ENCODE measurements around the gene GALNT8.

GALNT8 gene

GRCh38 chr12:4796694-4797482 lies 76.7 kb downstream of the GALNT8 start:
- no peak for DNase-seq (ENCODE audit: low spot score)

DNA sequence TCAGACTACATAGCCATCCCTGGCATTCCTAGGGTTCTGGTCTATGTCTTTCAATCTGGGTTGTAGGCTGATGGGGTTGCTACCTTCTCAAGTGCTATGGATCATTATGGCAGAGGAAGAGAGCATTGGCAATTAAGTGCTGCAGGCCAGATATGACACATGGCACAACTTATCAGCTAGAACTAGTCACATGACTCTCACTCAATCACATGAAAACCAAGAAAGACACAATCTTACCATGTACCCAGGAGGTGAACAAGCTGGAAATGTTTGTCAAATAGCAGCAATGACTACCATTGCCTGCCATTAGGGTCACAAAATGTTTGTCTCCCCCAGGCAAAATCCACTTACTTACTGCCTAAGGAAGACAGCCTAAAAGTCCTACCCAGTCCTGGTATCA lies 80.4 kb downstream of the GALNT8 start:
- no peak for DNase-seq (ENCODE audit: low spot score)

DNA sequence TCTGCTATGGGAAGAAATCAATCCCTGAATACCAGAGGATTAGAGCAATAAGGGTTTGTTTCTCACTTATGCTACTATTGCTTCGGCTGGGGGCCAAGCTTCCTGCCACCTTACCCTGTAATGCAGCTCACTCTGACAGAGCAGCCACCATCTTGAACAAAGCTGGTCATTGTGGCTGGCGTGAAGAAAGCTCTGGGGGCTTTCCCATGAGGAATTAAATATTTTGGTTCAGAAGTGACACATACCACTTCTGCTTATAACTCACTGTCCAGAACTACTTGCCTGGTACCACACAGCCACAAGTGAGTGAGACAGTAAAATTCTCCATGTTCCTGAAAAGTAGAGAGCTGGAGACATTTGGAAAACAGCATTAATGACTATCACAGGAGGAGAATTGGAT lies 82.6 kb downstream of the GALNT8 start:
- no peak for DNase-seq (ENCODE audit: low spot score)

GRCh38 chr12:4806439-4807115 lies 86.4 kb downstream of the GALNT8 start:
- no peak for DNase-seq (ENCODE audit: low spot score)

DNA sequence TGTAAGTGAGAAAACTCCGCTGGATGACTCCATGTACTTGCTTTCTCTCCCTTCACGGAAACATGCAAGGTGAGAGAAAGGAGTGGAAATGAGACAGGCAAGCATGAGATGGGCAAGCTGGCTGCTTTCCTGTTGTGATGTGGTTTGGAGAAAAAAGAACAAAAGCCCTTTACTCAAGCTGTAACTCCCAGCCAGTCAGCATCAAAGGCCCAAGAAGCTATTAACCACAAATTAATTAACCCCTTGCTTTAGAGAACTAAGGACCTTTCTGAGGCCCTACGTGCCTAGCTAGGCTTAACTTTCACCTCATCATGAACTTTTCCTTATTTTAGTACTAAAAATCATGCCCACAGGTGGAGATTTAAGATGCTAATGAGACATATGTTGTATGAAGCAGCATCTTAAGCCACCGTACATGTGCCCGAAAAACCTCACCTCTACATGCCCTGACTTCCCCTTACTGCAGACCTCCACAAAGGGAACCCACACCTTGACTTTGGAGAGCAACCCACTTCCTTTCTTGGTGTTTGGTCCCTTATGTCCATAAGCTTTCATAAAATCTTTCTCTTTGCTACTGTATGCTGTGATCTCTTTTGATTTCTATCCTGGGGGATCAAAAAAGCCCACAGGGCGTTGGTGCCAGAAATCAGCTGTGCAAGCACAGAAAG lies 87.0 kb downstream of the GALNT8 start:
- DNase-seq (ENCODE audit: low spot score): peak; percentile 35

GRCh38 chr12:4807813-4808212 lies 87.6 kb downstream of the GALNT8 start:
- peak; percentile 46 for DNase-seq (ENCODE audit: low spot score)

DNA sequence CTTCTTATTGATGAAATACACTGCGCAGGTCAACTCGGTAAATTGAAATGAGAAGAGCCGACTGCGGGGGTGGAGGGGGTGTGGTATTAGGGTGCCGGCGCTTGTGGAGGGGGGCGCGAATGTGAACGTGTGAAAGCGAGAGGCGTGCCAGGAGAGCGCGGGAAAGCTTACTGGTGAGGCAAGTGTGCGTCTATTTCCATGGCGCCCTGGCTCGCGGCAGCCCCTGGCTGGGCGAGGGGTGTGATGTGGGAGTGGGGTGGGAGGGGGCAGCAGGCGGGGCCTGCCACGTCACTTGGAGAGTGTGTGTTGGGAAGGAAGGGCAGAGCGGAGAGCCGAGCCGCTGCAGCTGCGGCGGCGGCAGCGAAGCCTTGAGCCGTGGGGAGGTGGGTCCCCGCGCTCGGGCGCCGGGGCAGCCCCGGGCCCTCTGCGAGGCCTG lies 88.8 kb downstream of the GALNT8 start:
- peak; percentile 36 for DNase-seq (ENCODE audit: low spot score)

DNA sequence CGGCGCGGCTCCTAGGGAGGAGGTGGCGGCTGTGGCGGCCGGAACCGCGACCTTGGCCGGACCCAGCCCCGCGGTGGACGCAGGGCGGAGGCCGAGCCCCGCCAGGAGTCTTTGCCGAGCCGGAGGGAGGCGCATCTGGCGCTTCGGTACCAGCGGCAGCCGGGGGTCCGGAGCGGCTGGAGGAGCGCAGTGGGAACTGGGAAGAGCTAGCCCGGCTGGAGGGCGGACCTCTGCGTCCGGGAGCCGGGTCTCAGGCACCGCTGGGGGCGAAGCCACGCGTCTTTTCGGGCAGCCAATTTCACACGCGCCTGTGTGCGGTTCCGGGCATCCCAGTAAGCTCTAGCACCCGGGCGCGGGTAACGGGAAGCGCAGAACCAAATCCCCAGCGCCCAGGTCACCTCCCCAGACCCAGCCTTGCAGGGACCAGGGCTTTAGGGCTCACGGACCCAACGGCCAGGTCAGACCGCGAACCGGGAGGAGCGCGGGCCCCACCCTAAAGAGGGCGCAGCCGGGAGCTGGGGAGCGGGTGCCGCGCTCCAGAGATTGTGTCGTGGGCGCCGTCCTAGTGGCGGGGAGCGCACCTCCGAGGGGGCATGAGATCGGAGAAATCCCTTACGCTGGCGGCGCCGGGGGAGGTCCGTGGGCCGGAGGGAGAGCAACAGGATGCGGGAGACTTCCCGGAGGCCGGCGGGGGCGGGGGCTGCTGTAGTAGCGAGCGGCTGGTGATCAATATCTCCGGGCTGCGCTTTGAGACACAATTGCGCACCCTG lies 89.4 kb downstream of the GALNT8 start:
- no peak for DNase-seq (ENCODE audit: low spot score)

GRCh38 chr12:4810219-4810671 lies 90.0 kb downstream of the GALNT8 start:
- DNase-seq (ENCODE audit: low spot score): no peak

- no peak for DNase-seq (ENCODE audit: low spot score)
Measured at GRCh38 chr12:4812624-4813327, 92.6 kb downstream of the GALNT8 start.

GRCh38 chr12:4813741-4814140 lies 93.5 kb downstream of the GALNT8 start:
- DNase-seq (ENCODE audit: low spot score): no peak

GRCh38 chr12:4814485-4814884 lies 94.3 kb downstream of the GALNT8 start:
- no peak for DNase-seq (ENCODE audit: low spot score)

DNA sequence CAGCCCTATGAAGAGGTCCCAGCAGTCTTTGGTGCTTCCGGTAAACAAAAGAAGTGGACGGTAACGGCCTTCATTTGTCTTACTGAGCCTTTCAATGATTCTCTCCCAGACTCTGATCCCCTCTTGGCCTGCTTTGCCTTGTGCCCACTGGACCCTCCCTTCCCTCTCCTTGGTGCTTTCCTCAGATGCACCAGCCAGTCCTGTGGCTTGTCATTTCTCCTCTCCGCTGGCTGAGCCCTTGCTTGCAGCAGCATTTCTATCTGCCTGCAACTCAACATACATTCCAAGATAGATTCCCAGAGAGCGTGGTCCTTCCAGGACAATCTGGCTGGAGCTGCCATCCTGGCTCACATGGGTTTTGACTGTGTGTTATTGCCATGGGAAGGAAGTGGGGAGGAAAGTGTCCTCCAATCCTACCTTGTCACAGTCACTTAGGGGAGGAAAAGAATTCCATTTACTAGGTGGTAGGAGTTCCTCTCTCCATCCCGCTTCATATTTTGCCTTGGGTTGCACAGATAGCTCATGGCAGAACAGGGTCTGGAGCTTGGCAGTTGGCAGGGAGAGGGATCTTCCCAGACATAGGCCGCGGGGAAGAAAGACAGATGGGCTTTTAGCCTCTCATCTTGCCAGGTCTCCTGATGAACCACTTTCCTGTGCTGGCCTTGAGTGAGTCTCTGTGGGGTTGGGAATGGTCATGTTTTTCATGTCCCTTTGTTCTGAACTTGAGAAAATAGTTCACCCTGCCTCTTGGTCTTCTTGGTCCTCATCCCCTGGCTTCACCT lies 96.7 kb downstream of the GALNT8 start:
- no peak for DNase-seq (ENCODE audit: low spot score)

GRCh38 chr12:4817880-4818279 lies 97.7 kb downstream of the GALNT8 start:
- no peak for DNase-seq (ENCODE audit: low spot score)

DNA sequence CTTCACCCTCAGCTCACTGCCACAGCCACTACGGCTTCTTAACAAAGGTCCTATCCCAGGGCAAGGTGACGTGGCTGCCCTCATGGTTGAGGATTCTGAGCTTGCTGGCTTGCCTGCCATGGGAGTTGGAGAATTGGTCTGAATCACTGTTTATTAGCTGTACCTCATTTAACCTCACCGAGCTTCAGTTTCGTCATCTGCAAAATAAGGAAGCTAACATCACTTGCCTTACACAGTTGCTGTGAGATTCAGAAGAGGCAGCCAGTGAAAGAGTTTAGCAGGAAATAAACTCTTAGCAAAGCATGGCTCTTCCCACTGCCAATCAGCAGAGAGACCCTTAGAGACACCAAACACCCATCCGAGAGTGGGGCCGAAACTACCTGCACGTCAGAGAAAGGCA lies 99.5 kb downstream of the GALNT8 start:
- DNase-seq (ENCODE audit: low spot score): no peak

- DNase-seq (ENCODE audit: low spot score): no peak
Measured at GRCh38 chr12:4820971-4821370, 100.8 kb downstream of the GALNT8 start.
